GM12878 (cell line): ENCODE results near the gene PCDHGB1. TPM values are rescaled to one million over a fixed set of nuclear protein-coding genes. Genes with fewer than 3 reads are reported as not detected.

Experiments
- ATAC-seq: fragments of 200-7000 bp; cut with Tn5 transposase; 3 replicates; pipeline ENCODE4 v1.9.1; 2020; ENCODE audit warnings: mild to moderate bottlenecking, moderate library complexity
- BruUV-seq: library from RNA; stranded (reverse); fragments of 400-500 nt; replicated peaks from 2 replicates; lab custom pipeline; 2021; lab: Mats Ljungman, UMichigan
- CTCF ChIA-PET: fragments of 300-600 bp; sonication (Branson Sonifier 250); formaldehyde crosslinking; extraction: SDS; loops from one replicate; lab custom pipeline; 2021; ENCODE audit warnings: inconsistent platforms; lab: Yijun Ruan, JAX
- POLR2A ChIA-PET: fragments of 350-600 bp; formaldehyde crosslinking; extraction: SDS; loops from one replicate; lab custom pipeline; 2021; ENCODE audit warnings: inconsistent platforms; lab: Charles Lee
- RAD21 ChIA-PET: fragments of 300-600 bp; sonication (Branson Sonifier 250); formaldehyde crosslinking; loops from one replicate; lab custom pipeline; 2023; ENCODE audit warnings: antibody characterized with exemption; ENCODE audit not compliant: unreplicated experiment; lab: Charles Lee
- SMC1A ChIA-PET: fragments of 300-600 bp; sonication (Branson Sonifier 250); formaldehyde crosslinking; loops from one replicate; lab custom pipeline; 2023; ENCODE audit not compliant: unreplicated experiment, uncharacterized antibody; lab: Charles Lee
- DNase-seq: peaks from one replicate; pipeline ENCODE4 v3.0.0-alpha.2; 2011; ENCODE audit warnings: low read depth, low spot score
- FAIRE-seq: peaks from 3 replicates; lab custom pipeline; 2011; peaks lifted over from hg19 to GRCh38; lab: Jason Lieb, UNC
- H2AFZ ChIP-seq: 2 replicates; pipeline ENCODE4 v1.6.0; 2011; ENCODE audit warnings: low read depth, low read length, control low read depth; ENCODE audit not compliant: control insufficient read depth
- H3K27ac ChIP-seq: 2 replicates; pipeline ENCODE4 v1.5.1; 2011; ENCODE audit warnings: control low read depth; ENCODE audit not compliant: control insufficient read depth, insufficient read depth
- H3K27me3 ChIP-seq, 2 experiments: replicated peaks in 1 of 2; 2 replicates each; pipeline versions ENCODE4 v1.6.0 to v1.6.1; 2011; ENCODE audit warnings: low read length in 1 of 2; ENCODE audit not compliant: control insufficient read depth in 2 of 2, insufficient read depth in 2 of 2
- H3K36me3 ChIP-seq, 2 experiments: 2 replicates each; pipeline ENCODE4 v1.5.1; 2011; ENCODE audit warnings: low read length in 1 of 2; ENCODE audit not compliant: control insufficient read depth in 2 of 2, insufficient read depth in 2 of 2
- H3K4me1 ChIP-seq: 2 replicates; pipeline ENCODE4 v1.6.1; 2011; ENCODE audit warnings: mild to moderate bottlenecking, low read length, moderate library complexity, mixed read lengths; ENCODE audit not compliant: control insufficient read depth, insufficient read depth
- H3K4me2 ChIP-seq: 2 replicates; pipeline ENCODE4 v1.6.0; 2011; ENCODE audit warnings: control low read depth; ENCODE audit not compliant: control insufficient read depth, insufficient read depth
- H3K4me3 ChIP-seq: fragments of 200-600 bp; sonication (generic); 2 replicates; pipeline ENCODE4 v1.5.1; 2016
- H3K79me2 ChIP-seq: 2 replicates; pipeline ENCODE4 v1.6.0; 2011; ENCODE audit warnings: low read length; ENCODE audit not compliant: control insufficient read depth, insufficient read depth
- H3K9ac ChIP-seq: 2 replicates; pipeline ENCODE4 v1.8.0; 2011; ENCODE audit warnings: low read length, control low read depth, mixed read lengths; ENCODE audit not compliant: control insufficient read depth, insufficient read depth
- H3K9me3 ChIP-seq: replicated peaks from 3 replicates; pipeline ENCODE4 v1.5.1; 2011; ENCODE audit warnings: mild to moderate bottlenecking, low read length; ENCODE audit not compliant: control insufficient read depth, insufficient read depth
- H4K20me1 ChIP-seq: 2 replicates; pipeline ENCODE4 v1.6.0; 2011; ENCODE audit not compliant: control insufficient read depth, insufficient read depth
- CREB1 ChIP-seq: IDR thresholded peaks from 2 replicates; pipeline ENCODE4 v1.6.1; 2012; ENCODE audit warnings: low read depth, mild to moderate bottlenecking, inconsistent platforms
- DPF2 ChIP-seq: fragments of 450-650 bp; IDR thresholded peaks from 2 replicates; pipeline ENCODE4 v1.6.1; 2017; ENCODE audit warnings: mild to moderate bottlenecking
- ESRRA ChIP-seq: IDR thresholded peaks from 2 replicates; pipeline ENCODE4 v1.6.1; 2012; ENCODE audit warnings: mild to moderate bottlenecking, low read length, improper control_type of control experiment
- FOS ChIP-seq: IDR thresholded peaks from 3 replicates; pipeline ENCODE4 v1.6.1; 2011; ENCODE audit warnings: borderline replicate concordance; ENCODE audit not compliant: insufficient read length; ENCODE audit errors: extremely low read depth
- IKZF2 ChIP-seq, 2 experiments: fragments of 450-650 bp; IDR thresholded peaks; 2 replicates each; pipeline ENCODE4 v1.6.1; 2017; ENCODE audit warnings: mild to moderate bottlenecking in 2 of 2, moderate library complexity in 2 of 2
- KDM1A ChIP-seq: fragments of 200-600 bp; sonication (generic); IDR thresholded peaks from 2 replicates; pipeline ENCODE4 v1.6.1; 2016; ENCODE audit warnings: borderline replicate concordance
- KLF5 ChIP-seq: fragments of 450-650 bp; IDR thresholded peaks from 2 replicates; pipeline ENCODE4 v1.6.1; 2014; ENCODE audit warnings: mild to moderate bottlenecking; ENCODE audit not compliant: partially characterized antibody
- NBN ChIP-seq: fragments of 450-650 bp; IDR thresholded peaks from 2 replicates; pipeline ENCODE4 v1.6.1; 2016
- NR2C1 ChIP-seq: fragments of 450-650 bp; IDR thresholded peaks from 2 replicates; pipeline ENCODE4 v1.6.1; 2017; ENCODE audit warnings: antibody characterized with exemption, mild to moderate bottlenecking, moderate library complexity
- POLR2AphosphoS5 ChIP-seq: IDR thresholded peaks from 2 replicates; pipeline ENCODE4 v1.6.1; 2011; ENCODE audit warnings: mild to moderate bottlenecking, low read length, inconsistent platforms
- RELA ChIP-seq: fragments of 450-650 bp; IDR thresholded peaks from 2 replicates; pipeline ENCODE4 v1.8.0; 2014; ENCODE audit warnings: borderline replicate concordance; ENCODE audit not compliant: partially characterized antibody
- RUNX3 ChIP-seq: IDR thresholded peaks from 2 replicates; pipeline ENCODE4 v1.6.1; 2012; ENCODE audit warnings: low read length, inconsistent platforms
- ZBTB33 ChIP-seq: fragments of 450-650 bp; IDR thresholded peaks from 2 replicates; pipeline ENCODE4 v1.6.1; 2017; ENCODE audit warnings: mild to moderate bottlenecking
- ZNF384 ChIP-seq: IDR thresholded peaks from 2 replicates; pipeline ENCODE4 v1.6.1; 2012; ENCODE audit warnings: low read depth, mild to moderate bottlenecking, low read length, improper control_type of control experiment, borderline replicate concordance
- WGBS: methylation state at CpG from one replicate; pipeline ENCODE4 v1.1.6; 2016; ENCODE audit warnings: low lambda C conversion rate; ENCODE audit not compliant: insufficient replicate concordance, insufficient coverage; ENCODE audit errors: missing lambda C conversion rate; 5-methylcytosine and 5-hydroxymethylcytosine counted together
- in situ Hi-C: fragments of 300-500 bp; cut with MboI; formaldehyde crosslinking; loops from 9 replicates; pipeline ENCODE4 v1.14.3; 2018; ENCODE audit warnings: mixed read lengths
- intact Hi-C: fragments of 100-400 bp; cut with micrococcal nuclease; formaldehyde crosslinking; loops from one replicate; pipeline ENCODE4 v1.14.2; 2022; ENCODE audit not compliant: unreplicated experiment
- polyA plus RNA-seq, 11 experiments: library from polyadenylated mRNA; depleted of rRNA in 4 of 11; unstranded in 6 of 11; stranded (reverse) in 5 of 11; fragments of >200 nt; fragmentation: Nextera tagmentation in 4 of 11; fragmentation: Illumina TruSeq in 1 of 11; extraction: Ambion mirVana in 4 of 11; extraction: Trizol in 1 of 11; gene quantifications; 1 replicate in 1 of 11; 2 replicates in 10 of 11; pipeline versions ENCODE4 v1.2.1 to v1.2.3, GENCODE V29; 2011 to 2016; ENCODE audit warnings: inconsistent platforms in 2 of 11, missing spikeins in 2 of 11, low read depth in 1 of 11
- total RNA-seq, 4 experiments: library from RNA; depleted of rRNA in 3 of 4; stranded (reverse); fragments of >200 nt in 3 of 4; fragmentation: Illumina TruSeq in 1 of 4; extraction: Trizol in 1 of 4; gene quantifications; 2 replicates each; pipeline versions ENCODE4 v1.2.1 to v1.2.3, GENCODE V29; 2013 to 2021

PCDHGB1 gene
- total and polyA plus RNA-seq, 10 of the 15 experiments (the other 5 are each of a cell fraction or from before 2014, with no cell fraction given) = 0.04 to 0.40 (median 0.08) TPM; not detected in 2

GRCh38 chr5:141351591-141351990 lies 1.7 kb downstream of the PCDHGB1 start:
- Histone ChIP-seq H3K79me2 (no peaks in the 10 kb centered on the region), H3K4me3 (no peak overlapping the region), H3K36me3 (no peaks in the 10 kb centered on the region), H3K27me3 (no peaks in the 10 kb centered on the region), H3K27ac (no peak overlapping the region), H3K4me2 (no peak overlapping the region), H3K4me1 (no peaks in the 10 kb centered on the region), H2AFZ (no peak overlapping the region), H4K20me1 (no peaks in the 10 kb centered on the region), H3K9ac (no peak overlapping the region), H3K9me3 (no peaks in the 10 kb centered on the region; the same call in 1 of the 3 replicates)
- ChIA-PET CTCF (no interaction called here), RAD21 (no interaction called here), POLR2A (no interaction called here), SMC1A (no interaction called here)
- ATAC-seq = no peak
- no peak for FAIRE-seq
- TF ChIP-seq ZBTB33 (no peak), DPF2 (no peak), RELA (no peak), CREB1 (no peak), ESRRA (no peak), FOS (no peak), KLF5 (no peak), IKZF2 (IDR thresholded peaks at IDR 0.05) (no peak), KDM1A (no peak), NR2C1 (no peak), RUNX3 (no peak), POLR2AphosphoS5 (no peak), ZNF384 (no peak), NBN (no peak)
- no TSS peak for BruUV-seq
- WGBS = 82% methylated on average over 20 of the region's 36 CpGs
- in situ Hi-C loops (no loop called here), intact Hi-C loops (no loop called here)
- no peak for DNase-seq
